Measurements from ENCODE around the gene PLAAT3.
"Not testable (repeated sequence)": the region's sequence is repeated elsewhere in the genome, so short reads cannot be mapped to it uniquely, and the experiment has no call there.

The PLAAT3 gene

DNA sequence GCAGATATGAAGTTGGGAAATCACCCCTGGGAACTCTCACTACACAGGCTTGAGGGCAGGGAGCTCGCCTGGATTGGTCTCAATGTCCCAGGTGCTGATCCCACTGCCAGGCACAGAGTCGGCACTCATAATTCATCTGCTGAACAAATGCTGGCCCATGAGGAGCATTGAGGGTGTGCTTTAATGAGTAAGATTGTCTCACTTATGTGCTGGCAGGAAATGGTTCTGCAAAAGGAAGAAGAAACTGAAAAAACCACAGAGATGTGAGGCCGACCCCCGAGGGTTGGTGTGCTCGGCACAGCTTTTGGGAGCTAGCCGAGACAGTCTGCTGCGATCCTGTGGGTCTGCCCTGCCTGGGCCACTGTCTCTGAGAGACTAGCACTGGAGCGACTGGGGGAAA, 60.5 kb downstream of the PLAAT3 start (continued):
- TF ChIP-seq ZNF175 (tag by site-specific recombination; IDR thresholded peaks at IDR 0.05) (no peak), KLF8 (tag by site-specific recombination; IDR thresholded peaks at IDR 0.05) (no peak)

DNA sequence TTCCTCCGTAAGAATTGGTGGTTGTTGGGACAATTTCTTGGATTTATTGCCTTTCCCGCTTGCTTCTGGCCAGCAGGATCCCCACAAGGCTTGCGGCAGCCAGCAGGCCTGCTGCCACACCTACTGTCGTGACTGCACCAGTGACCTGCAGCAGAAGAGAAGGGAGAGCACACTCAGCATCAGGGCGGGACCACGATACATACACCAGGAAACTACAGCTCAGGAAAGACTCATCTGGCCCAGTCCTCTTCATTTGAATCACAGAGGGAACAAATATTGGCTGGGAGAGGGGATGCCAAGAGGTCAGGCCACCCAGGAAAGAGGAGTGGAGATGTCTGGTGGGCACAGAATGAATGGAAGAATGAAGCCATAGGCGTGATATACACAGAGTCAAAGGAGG, 61.3 kb downstream of the PLAAT3 start:
- ChIA-PET POLR2A (no interaction called here), CTCF (no interaction called here)
- Histone ChIP-seq H3K4me1 (ENCODE audit: control insufficient read depth, insufficient read depth, low read length) (no peaks in the 10 kb centered on the region), H3K36me3 (ENCODE audit: control insufficient read depth in 2 of 2, insufficient read depth in 1 of 2, low read length in 2 of 2) (no peaks in the 10 kb centered on the region), H3K4me3 (ENCODE audit: low read depth, low read length) (no peak overlapping the region), H3K27ac (ENCODE audit: extremely low read depth, low read depth, low read length) (no peak overlapping the region), H3K9me3 (ENCODE audit: control insufficient read depth, insufficient read depth, low read depth, low read length) (no peaks in the 10 kb centered on the region)
- TF ChIP-seq ZNF837 (tag by site-specific recombination; IDR thresholded peaks at IDR 0.05), result no peak

DNA sequence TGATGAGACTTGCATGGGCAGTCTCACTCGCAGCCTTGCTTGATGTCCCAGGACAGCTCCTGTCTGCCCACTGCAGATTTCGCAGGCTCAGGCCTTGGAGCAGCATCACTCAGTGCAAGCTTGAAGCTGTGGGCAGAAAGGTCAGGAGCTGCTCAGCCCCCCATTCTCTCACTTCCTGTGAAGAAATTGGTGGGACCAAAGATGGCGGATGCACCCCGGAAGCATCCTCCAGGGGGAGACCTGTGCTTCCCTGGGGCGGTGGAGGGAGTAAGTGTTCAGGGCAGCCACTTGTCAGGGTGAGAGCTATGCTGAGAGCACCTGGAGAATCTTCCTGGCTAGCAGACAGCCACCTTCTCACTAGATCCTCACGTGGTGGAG, 62.4 kb downstream of the PLAAT3 start:
- TF ChIP-seq ZNF335 (tag by site-specific recombination; conservative IDR thresholded peaks at IDR 0.05), result no peak
- TF ChIP-seq IKZF3 (tag by site-specific recombination; IDR thresholded peaks at IDR 0.05), result no peak
- no peak for TF ChIP-seq ZNF404 (tag by site-specific recombination; IDR thresholded peaks at IDR 0.05)
- TF ChIP-seq ZNF501 (tag by site-specific recombination; IDR thresholded peaks at IDR 0.05), result no peak
- no peak for TF ChIP-seq MEIS1 (CRISPR knock-in tag; IDR thresholded peaks at IDR 0.05; ENCODE audit: borderline replicate concordance)
- TF ChIP-seq ZFP3 (tag by site-specific recombination; IDR thresholded peaks at IDR 0.05; ENCODE audit: low read depth), result no peak
- no peak for TF ChIP-seq PRDM4 (tag by site-specific recombination; IDR thresholded peaks at IDR 0.05)
- no peak for TF ChIP-seq PRDM1 (tag by site-specific recombination; IDR thresholded peaks at IDR 0.05)
- no peak for TF ChIP-seq ZFHX2 (tag by site-specific recombination; conservative IDR thresholded peaks at IDR 0.05)
- ChIA-PET CTCF (interaction anchor here (0.7 kb wide), 1 partner anchor 88 kb away, joined by 3 read pairs; no protein-coding TSS in a partner anchor), POLR2A (no interaction called here)
- Histone ChIP-seq H3K4me3 (ENCODE audit: low read depth, low read length) (no peak overlapping the region), H3K27ac (ENCODE audit: extremely low read depth, low read depth, low read length) (no peak overlapping the region), H3K9me3 (ENCODE audit: control insufficient read depth, insufficient read depth, low read depth, low read length) (no peaks in the 10 kb centered on the region), H3K36me3 (ENCODE audit: control insufficient read depth in 2 of 2, insufficient read depth in 1 of 2, low read length in 2 of 2) (no peaks in the 10 kb centered on the region), H3K4me1 (ENCODE audit: control insufficient read depth, insufficient read depth, low read length) (no peaks in the 10 kb centered on the region)

DNA sequence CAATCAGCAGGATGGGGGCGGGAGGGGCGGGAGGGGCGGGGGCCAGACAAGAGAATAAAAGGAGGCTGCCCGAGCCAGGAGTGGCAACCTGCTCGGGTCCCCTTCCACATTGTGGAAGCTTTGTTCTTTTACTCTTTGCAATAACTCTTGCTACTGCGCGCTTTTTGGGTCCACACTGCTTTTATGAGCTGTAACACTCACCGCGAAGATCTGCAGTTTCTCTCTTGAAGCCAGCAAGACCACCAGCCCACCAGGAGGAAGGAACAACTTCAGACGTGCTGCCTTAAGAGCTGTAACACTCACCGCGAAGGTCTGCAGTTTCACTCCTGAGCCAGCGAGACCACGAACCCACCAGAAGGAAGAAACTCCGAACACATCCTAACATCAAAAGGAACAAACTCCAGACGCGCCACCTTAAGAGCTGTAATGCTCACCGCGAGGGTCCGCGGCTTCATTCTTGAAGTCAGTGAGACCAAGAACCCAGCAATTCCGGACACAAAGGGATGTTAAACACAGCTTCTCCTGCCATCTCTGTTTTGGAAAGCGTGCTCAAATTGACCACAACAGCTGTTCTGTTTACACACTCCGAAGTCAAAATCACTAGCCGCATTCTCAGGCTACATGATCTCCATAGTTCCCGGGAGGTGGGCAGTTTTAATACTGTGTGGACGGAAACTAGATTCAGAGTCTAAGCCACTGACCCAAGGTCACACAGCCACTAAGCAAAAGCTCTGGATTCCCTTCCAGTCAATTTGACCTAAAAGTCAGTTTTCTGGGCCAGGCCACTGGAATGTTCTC, 62.9 kb downstream of the PLAAT3 start:
- no peak overlapping the region for H3K27ac ChIP-seq (ENCODE audit: extremely low read depth, low read depth, low read length)
- no peak overlapping the region for H3K4me3 ChIP-seq (ENCODE audit: low read depth, low read length)
- H3K9me3 ChIP-seq (ENCODE audit: control insufficient read depth, insufficient read depth, low read depth, low read length), result no peaks in the 10 kb centered on the region
- TF ChIP-seq, protein P1, sequence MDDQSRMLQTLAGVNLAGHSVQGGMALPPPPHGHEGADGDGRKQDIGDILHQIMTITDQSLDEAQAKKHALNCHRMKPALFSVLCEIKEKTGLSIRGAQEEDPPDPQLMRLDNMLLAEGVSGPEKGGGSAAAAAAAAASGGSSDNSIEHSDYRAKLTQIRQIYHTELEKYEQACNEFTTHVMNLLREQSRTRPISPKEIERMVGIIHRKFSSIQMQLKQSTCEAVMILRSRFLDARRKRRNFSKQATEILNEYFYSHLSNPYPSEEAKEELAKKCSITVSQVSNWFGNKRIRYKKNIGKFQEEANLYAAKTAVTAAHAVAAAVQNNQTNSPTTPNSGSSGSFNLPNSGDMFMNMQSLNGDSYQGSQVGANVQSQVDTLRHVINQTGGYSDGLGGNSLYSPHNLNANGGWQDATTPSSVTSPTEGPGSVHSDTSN (CRISPR knock-in tag; IDR thresholded peaks at IDR 0.05), result no peak
- TF ChIP-seq ZNF175 (tag by site-specific recombination; IDR thresholded peaks at IDR 0.05), result no peak
- no peak for TF ChIP-seq ZNF169 (tag by site-specific recombination; IDR thresholded peaks at IDR 0.05)
- TF ChIP-seq, protein P2, sequence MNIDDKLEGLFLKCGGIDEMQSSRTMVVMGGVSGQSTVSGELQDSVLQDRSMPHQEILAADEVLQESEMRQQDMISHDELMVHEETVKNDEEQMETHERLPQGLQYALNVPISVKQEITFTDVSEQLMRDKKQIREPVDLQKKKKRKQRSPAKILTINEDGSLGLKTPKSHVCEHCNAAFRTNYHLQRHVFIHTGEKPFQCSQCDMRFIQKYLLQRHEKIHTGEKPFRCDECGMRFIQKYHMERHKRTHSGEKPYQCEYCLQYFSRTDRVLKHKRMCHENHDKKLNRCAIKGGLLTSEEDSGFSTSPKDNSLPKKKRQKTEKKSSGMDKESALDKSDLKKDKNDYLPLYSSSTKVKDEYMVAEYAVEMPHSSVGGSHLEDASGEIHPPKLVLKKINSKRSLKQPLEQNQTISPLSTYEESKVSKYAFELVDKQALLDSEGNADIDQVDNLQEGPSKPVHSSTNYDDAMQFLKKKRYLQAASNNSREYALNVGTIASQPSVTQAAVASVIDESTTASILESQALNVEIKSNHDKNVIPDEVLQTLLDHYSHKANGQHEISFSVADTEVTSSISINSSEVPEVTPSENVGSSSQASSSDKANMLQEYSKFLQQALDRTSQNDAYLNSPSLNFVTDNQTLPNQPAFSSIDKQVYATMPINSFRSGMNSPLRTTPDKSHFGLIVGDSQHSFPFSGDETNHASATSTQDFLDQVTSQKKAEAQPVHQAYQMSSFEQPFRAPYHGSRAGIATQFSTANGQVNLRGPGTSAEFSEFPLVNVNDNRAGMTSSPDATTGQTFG (tag by site-specific recombination; IDR thresholded peaks at IDR 0.05; ENCODE audit: borderline replicate concordance), result no peak
- no peak for TF ChIP-seq ZNF791 (tag by site-specific recombination; IDR thresholded peaks at IDR 0.05)
- no peak for TF ChIP-seq PRDM4 (tag by site-specific recombination; IDR thresholded peaks at IDR 0.05)
- ChIA-PET POLR2A (no interaction called here), CTCF (interaction anchor here (0.6 kb wide), 2 partner anchors 53 to 150 kb away, joined by 4 to 5 read pairs; no protein-coding TSS in a partner anchor)
- no peaks in the 10 kb centered on the region for H3K36me3 ChIP-seq (ENCODE audit: control insufficient read depth in 2 of 2, insufficient read depth in 1 of 2, low read length in 2 of 2)
- H3K4me1 ChIP-seq (ENCODE audit: control insufficient read depth, insufficient read depth, low read length), result no peaks in the 10 kb centered on the region

- H3K4me3 ChIP-seq (ENCODE audit: low read depth, low read length); H3K9me3 ChIP-seq (ENCODE audit: control insufficient read depth, insufficient read depth, low read depth, low read length); POLR2A ChIA-PET; H3K36me3 ChIP-seq (ENCODE audit: control insufficient read depth in 2 of 2, insufficient read depth in 1 of 2, low read length in 2 of 2); H3K27ac ChIP-seq (ENCODE audit: extremely low read depth, low read depth, low read length); H3K4me1 ChIP-seq (ENCODE audit: control insufficient read depth, insufficient read depth, low read length): not testable (repeated sequence)
- CTCF ChIA-PET, result interaction anchor here (0.6 kb wide), 1 partner anchor 55 kb away, joined by 5 read pairs; no protein-coding TSS in a partner anchor
Observed at GRCh38 chr11:63550156-63550700, 64.0 kb downstream of the PLAAT3 start.
